Stimulated activated CD8-positive, alpha-beta memory T cell treated with anti-CD3 and anti-CD28 coated beads, Interleukin-4, amount 100 ng/mL, for 24 hours (primary cell): ENCODE results near the gene ZNF420.
A peak's percentile ranks its signal among the peaks of the same experiment; 100 is the strongest.
"Not testable (repeated sequence)": the region's sequence is repeated elsewhere in the genome, so short reads cannot be mapped to it uniquely, and the experiment has no call there.

ENCODE experiments used
- DNase-seq: peaks from one replicate; pipeline ENCODE4 v3.0.0-alpha.2; 2020; ENCODE audit warnings: low read depth

ZNF420 gene

DNA sequence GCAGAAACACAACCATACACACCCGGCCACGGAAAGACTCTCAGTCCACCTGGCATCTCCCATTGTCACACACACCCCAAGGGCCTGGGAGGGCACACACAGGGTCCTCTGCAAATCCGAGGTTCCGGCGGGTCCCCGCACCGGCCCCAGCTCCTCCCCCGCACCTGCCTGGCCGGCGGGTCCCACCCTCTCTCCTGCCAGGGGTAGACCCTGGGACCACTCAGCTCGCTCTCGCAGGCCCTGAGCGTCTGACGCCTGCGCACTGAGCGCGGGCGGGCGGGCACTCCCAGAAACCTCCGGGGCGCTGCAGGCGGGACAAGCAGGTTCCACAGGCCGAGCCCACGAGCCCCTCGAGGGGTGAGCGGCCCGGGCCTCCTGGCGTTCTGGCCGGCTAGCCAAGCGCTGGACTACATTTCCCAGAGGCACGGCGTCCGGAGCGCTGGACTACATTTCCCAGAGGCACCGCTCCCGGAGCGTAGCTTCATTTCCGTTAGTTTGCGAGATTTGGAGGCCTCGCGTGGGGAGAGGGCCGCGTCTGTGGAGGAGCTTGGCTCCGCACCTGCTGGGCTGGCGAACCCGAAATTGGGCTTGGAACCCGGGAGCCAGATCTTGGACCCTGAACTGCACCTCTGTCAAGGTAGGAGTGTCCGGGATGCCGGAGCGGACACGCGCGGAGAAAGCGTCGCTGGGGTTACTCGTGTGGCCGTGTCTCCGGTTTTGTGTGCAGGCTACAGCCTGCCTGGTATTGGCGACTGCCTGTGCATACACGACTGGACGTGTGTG is at the start of gene ZNF420:
Gene ZNF420 (plus strand): TSS at position 500 of the 783 bp plus-strand sequence. CDS start 10,686 bp downstream, outside the sequence.
- peak; percentile 83 for DNase-seq

DNA sequence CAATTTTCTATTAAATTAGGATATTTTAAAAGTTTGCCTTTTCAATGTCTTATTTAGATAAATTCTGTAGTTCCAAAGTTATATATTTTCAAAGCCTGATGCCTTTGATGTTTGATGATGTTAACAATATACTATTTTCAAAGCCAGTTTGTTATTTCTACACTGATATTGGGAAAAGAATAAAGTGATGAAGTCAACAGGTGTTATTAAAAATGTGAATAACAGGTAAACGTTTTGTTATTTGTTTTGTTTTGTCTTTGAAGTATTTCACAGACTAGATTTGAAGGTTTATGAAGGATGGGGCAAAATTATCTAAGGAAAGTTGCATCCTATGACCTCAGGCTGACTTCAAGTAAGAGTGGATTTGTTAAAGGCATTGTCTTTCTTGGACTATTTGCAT is 33.1 kb upstream of the ZNF420 start:
- no peak for DNase-seq

DNA sequence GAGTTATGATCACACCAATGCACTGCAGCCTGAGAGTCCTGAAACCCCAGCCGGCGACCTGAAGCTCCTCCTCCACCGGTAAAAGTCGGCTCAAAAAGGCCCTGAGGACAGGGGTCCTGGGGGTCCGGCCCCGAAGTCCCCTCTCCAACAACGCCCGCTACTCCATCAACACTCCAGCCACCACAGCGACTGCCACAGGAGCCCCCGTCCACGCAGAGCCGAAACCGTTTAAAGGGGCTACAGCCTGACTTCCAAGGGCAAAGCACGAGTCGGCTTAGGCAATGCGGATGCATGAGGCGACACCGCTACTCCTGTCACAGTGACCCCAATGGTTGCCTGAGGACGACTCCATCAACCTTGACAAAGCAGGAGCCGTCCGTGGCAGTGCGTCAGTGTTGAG is 22.9 kb upstream of the ZNF420 start:
- no peak for DNase-seq

DNA sequence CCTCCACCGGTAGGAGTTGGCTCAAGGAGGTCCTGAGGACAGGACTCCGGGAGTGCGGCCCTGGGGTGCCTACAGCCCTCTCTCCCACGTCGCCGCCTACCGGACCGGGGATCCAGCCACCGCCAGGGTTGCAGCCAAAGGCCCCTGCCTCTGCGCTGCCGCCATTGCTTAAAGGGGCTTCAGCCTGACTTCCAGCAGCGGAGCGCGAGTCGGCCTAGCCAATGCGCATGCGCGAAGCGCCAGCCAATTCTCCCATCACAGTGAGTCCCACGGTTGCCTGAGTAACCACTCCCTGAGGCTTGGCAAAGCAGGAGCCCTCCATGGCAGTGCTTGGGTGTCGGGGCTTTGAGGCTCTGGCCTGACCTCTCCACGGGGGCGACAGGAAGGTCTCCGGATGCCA is 21.5 kb upstream of the ZNF420 start:
- no peak for DNase-seq

DNA sequence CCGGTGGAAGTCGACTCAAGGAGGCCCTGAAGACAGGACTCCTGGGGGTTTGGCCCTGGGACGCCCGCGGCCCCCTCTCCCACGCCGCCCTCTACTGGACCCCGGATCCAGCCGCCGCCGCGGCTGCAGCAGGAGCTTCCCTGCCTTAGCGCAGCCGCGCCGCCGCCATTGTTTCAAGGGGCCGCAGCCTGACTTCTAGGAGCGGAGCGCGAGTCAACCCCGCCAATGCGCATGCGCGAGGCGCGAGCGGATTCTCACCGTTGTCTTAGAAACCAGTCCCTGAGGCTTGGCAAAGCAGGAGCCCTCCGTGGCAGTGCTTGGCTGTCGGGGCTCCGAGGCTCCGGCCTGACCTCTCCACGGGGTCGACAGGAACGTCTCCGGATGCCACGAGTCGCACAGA is 19.1 kb upstream of the ZNF420 start:
- no peak for DNase-seq

DNA sequence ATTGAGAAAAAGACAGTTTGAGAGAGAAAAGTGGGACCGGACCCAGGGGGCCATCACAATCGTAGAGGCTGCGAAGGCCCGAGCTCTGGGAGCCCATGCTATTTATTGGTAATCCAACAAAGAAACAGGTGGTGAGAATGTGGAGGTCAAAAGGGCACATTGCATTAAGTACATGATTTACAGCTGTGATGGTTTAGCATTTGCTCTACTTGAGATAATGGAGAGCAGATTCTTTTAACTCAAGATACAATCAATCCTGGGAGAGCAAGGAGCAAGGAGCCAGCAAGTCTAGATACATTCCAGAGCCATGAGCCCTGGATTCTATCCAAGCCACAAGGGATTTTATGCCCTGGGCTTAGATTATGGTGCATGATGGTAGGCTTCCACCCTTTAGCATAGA is 13.3 kb upstream of the ZNF420 start:
- not testable (repeated sequence) for DNase-seq

DNA sequence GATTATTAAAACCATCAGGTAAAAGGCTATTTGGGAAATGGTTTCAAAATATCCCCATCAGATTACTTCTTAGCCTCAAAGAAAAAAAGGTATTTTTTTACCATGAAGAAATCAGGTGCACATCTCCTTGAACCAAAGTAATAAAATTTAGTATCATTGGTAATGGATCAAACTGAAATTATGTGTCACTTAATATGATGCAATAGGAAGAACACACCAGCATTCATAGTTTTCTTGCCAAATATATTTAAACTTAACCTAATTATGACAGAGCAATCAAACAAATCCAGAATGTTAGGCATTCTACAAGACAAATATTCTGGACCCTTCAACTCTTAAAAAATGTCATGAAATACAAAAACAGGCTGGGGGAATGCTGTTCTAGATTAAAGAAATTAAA is 4.1 kb upstream of the ZNF420 start:
- no peak for DNase-seq

DNA sequence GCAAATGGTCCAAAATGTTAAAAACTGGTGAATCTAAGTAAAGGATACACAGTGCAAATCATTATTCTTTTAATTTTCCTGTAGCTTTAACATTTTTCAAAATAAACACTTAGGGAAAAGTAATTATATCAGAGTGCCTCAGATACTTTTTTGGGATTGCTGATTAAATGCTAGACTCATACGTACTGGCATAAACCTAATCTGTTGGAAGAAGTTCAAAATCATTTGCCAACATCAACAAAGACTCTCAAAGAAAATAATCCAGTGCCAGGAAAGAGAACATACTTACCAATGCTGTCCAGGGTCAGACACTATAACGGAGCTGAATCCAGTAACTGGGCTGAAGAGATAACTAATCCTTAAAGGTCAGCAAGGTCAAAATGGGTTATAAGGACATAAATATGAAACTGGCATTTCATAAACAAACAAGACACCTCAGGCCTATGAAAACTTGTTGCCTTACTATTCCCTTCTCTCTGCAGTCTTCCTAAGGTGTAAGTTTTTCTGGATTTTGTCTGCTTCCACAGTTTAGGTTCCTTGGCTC is 3.3 kb upstream of the ZNF420 start:
- DNase-seq: no peak

DNA sequence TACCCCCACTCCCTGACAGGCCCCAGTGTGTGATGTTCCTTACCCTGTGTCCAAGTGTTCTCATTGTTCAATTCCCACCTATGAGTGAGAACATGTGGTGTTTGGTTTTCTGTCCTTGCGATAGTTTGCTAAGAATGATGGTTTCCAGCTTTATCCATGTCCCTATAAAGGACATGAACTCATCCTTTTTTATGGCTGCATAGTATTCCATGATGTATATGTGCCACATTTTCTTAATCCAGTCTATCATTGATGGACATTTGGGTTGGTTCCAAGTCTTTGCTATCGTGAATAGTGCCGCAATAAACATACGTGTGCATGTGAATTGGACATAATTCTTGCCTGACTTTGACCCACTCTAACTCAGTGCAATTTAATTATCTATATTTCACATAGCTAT is 1.7 kb upstream of the ZNF420 start:
- DNase-seq: not testable (repeated sequence)

DNA sequence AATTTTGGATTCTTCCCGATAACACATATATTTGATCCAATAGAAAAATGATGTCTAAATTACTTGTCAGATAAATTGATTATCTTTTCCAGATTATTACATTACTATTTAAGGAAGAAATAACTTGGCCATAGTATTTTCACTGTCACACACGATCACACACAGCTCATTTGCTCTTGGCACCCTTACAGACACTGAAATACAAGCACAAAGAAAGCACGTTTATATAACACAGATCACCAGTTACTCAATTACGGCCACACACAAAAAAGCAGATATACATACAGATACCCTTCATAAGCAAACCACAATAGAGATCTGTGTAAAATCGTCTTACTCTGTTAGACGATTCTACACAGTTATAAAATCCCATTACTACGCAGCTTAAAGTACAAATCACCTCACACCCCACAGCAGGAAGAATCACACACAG is 716 bp upstream of the ZNF420 start:
- DNase-seq: no peak

DNA sequence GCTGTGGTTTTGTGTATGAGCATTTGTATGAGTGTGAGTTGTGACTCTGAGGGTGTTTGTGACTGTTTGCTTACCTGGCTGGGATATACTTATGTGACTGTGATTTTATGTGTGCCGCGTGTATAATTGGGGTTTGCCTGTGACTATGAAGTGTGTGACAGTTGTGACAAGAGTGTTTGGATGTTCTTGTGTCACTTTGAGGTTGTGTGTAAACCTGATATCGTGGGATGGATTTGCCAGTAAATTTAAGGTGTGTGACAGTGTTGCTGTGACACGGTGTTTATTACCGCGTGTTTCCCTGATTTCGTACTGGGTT is 442 bp downstream of the ZNF420 start:
- no peak for DNase-seq

DNA sequence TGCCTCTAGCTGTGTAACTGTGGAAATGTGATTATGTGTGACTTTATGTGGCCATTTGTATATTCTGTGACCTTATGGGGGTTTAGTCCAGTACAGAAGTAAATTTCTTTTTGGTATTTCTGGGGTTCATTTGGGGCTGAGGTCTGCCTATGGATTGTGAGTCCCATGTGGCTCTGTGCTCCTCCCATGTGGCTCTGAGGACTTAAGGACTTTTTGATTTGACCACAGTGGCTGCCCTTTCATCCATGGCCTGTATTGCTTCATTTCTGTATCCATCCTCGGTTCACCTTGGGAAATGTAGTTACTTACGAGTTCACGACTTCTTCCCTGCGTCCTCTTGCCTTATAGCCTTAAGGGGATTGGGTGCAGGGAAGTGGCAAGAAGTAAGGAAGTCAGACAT is 1.0 kb downstream of the ZNF420 start:
- no peak for DNase-seq

DNA sequence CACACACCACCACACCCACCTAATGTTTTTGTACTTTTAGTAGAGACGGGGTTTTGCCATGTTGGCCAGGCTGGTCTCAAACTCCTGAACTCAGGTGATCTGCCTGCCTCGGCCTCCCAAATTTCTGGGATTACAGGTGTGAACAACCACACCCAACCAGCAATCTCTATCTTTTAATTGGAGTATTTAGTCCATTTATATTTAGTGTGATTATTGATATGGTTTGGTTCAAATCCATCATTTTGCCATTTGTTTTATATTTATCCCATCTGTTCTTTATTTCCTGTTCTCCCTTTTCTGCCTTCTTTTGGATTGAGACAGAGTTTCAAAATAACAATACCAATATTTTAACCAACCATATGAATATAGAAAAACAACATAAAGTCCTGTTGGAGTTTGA is 4.1 kb downstream of the ZNF420 start:
- DNase-seq: no peak

DNA sequence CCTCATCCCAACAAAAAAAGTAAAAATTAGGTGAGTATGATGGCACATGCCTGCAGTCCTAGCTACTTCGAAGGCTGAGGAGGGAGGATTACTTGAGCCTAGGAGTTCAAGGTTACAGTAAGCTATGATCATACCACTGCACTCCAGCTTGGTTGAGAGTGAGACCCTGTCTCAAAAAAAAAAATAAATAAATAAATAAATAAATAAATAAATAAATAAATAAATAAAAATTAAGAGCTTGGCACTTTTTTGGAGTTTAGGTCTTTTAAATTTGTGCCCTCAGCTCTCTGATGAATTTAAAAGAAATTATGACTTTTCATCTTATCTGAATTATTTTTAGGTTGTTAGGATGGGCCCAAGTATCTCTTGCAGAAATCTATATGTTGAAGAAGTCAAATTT is 8.9 kb downstream of the ZNF420 start:
- DNase-seq: no peak

DNA sequence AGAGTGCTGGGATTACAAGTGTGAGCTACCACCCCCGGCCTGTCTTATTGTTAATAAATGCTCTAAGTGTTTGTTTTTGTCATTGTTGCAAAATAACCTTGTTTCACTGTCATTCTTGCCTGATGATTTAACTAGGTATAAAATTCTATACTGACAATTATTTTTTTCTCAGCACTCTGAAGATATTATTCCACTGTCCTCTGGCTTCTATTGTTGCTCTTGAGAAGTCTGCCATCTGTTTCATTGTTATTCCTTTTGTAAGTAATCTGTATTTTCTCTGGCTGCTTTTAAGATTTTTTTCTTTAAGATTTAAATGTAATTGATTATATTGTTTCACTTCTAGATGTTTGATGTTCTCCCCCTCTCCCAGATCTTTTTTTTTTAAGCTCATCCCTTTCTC is 17.6 kb downstream of the ZNF420 start:
- no peak for DNase-seq

DNA sequence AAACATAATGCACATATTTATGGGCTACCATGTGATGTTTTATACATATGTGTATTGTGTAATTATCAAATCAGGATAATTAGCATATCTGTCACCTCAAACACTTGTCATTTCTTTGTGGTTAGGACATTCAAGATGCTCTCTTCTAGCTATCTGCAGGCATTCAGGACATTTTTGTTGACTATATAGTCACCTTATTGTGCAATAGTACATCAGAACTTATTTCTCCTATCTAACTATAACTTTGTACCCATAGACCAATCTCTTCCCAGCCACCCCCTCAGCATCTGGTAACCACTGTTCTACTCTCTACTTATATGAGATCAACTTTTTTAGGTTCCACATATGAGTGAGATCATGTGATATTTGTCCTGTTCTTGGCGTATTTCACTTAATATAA is 20.3 kb downstream of the ZNF420 start:
- DNase-seq: no peak

DNA sequence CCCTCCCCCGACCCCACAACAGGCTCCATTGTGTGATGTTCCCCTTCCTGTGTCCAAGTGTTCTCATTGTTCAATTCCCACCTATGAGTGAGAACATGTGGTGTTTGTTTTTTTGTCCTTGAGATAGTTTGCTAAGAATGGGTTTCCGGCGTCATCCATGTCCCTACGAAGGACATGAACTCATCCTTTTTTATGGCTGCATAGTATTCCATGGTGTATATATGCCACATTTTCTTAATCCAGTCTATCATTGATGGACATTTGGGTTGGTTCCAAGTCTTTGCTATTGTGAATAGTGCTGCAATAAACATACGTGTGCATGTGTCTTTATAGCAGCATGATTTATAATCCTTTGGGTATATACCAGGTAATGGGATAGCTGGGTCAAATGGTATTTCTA is 25.9 kb downstream of the ZNF420 start:
- DNase-seq: not testable (repeated sequence)

DNA sequence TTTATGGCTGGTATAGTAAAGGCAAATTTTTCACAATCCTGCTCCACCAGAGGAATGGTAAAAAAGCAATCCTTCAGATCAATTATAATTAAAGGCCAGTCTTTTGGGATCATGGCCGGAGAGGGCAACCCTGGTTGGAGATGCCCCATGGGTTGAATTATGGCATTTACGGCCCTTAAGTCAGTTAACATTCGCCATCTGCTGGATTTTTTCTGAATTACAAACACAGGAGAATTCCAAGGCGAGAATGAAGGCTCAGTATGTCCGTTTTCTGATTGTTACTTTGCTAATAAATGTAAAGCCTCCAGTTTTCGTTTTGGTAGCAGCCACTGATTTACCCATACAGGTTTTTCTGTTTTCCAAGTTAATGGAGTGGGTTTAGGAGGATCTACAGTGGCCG is 33.5 kb downstream of the ZNF420 start:
- DNase-seq: not testable (repeated sequence)

DNA sequence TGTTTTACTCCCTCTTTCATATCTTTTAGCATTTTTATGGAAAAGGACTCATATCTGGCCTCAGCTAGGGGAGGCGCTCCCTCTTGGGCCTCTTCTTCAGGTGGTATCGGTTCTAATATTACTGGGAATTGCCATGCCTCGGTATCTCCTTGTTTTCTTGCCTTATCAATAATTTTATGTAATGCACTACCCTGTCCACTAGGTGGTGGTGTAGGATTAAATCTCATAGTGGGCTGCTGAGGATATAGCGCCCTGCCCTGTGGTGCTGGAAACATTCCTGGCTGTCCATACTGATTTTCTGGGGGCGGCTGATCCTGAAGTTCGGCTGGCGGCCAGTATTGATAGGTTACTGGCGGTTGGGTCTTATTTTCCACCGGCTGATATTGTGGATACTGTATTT is 35.8 kb downstream of the ZNF420 start:
- no peak for DNase-seq

DNA sequence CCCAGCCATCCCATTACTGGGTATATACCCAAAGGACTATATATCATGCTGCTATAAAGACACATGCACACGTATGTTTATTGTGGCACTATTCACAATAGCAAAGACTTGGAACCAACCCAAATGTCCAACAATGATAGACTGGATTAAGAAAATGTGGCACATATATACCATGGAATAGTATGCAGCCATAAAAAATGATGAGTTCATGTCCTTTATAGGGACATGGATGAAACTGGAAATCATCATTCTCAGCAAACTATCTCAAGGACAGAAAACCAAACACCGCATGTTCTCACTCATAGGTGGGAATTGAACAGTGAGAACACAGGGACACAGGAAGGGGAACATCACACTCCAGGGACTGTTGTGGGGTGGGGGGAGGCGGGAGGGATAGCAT is 43.9 kb downstream of the ZNF420 start:
- not testable (repeated sequence) for DNase-seq

DNA sequence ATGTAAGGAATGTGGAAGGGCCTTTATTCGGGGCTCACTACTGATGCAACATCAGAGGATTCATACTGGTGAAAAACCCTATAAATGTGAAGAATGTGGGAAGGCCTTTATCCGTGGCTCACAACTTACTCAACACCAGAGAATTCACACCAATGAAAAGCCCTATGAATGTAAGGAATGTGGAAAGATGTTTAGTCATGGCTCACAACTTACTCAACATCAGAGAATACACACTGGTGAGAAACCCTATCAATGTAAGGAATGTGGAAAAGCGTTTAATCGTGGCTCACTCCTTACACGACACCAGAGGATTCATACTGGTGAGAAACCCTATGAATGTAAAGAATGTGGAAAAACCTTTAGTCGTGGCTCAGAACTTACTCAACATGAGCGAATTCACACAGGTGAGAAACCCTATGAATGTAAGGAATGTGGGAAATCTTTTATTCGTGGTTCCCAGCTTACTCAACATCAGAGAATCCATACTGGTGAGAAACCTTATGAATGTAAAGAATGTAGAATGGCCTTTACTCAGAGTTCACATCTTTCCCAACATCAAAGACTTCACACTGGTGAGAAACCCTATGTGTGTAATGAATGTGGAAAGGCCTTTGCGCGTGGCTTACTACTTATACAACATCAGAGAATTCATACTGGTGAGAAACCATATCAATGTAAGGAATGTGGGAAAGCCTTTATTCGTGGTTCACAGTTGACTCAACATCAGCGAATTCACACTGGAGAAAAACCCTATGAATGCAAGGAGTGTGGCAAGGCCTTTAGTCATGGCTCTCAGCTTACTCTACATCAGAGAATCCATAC is 50.0 kb downstream of the ZNF420 start:
- no peak for DNase-seq

DNA sequence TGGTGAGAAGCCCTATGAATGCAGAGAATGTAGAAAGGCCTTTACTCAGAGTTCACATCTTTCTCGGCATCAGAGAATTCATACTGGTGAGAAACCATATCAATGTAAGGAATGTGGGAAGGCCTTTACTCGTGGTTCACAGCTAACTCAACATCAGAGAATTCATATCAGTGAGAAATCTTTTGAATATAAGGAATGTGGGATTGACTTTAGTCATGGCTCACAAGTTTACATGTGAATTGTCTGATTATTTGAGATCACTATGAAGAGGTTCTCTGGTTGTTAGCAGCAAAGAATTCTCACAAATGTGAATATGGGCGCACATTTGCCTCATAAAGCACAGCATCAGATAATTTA is 50.6 kb downstream of the ZNF420 start:
- DNase-seq: no peak

DNA sequence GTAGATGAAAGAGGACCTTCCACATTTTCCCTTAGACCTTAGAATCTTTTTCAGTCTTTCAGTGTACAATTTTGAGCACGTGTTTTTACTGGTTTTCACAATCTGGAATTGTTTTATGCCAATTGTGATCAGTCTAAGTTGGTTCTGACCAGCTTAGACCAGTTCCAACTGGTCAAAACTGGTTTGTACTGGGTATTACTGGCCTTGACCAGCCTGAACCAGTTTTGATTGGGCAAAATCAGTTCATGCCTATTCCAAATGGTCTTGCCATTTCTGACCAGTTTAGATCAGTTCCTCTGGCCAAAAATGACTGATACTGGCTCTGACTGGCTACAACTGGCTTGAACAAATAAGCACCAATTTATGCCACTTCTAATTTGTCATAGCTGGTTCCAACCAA is 57.9 kb downstream of the ZNF420 start:
- no peak for DNase-seq
